SK-N-SH (cell line): ENCODE measurements around the gene CACNA2D3. TPM values are rescaled to one million over a fixed set of nuclear protein-coding genes. Genes with fewer than 3 reads are reported as not detected.
"Not testable (repeated sequence)": the region's sequence is repeated elsewhere in the genome, so short reads cannot be mapped to it uniquely, and the experiment has no call there.

ENCODE experiments used
- CTCF ChIA-PET: fragments of 300-600, 350-600 bp; formaldehyde crosslinking; extraction: SDS; loops from one replicate; lab custom pipeline; 2021; lab: Yijun Ruan, JAX
- POLR2A ChIA-PET: fragments of 350-600 bp; sonication (Branson Sonifier 250); formaldehyde crosslinking; extraction: SDS; loops from one replicate; lab custom pipeline; 2020; ENCODE audit warnings: antibody characterized with exemption, inconsistent platforms; lab: Yijun Ruan, JAX
- DNase-seq: peaks from one replicate; pipeline ENCODE4 v3.0.0; 2012
- H2AFZ ChIP-seq: fragments of 200-600 bp; sonication (generic); 2 replicates; pipeline ENCODE4 v1.8.1; 2016; ENCODE audit warnings: antibody characterized with exemption, mild to moderate bottlenecking, low read depth
- H3F3A ChIP-seq: fragments of 200-600 bp; sonication (generic); replicated peaks from 2 replicates; pipeline ENCODE3; 2016; ENCODE audit warnings: antibody characterized with exemption, mild to moderate bottlenecking; ENCODE audit not compliant: insufficient read depth
- H3K27ac ChIP-seq, 2 experiments: fragments of 200-500 bp in 1 of 2; fragments of 200-600 bp in 1 of 2; sonication (Bioruptor generic) in 1 of 2; sonication (generic), shearing (Covaris generic) in 1 of 2; 2 replicates each; pipeline versions ENCODE4 v1.5.1 to v1.6.1; 2014 to 2016; ENCODE audit warnings: low read depth in 2 of 2, inconsistent platforms in 1 of 2, low read length in 1 of 2, mild to moderate bottlenecking in 1 of 2, mixed read lengths in 1 of 2
- H3K27me3 ChIP-seq: fragments of 200-600 bp; sonication (generic), shearing (Covaris generic); 2 replicates; pipeline ENCODE4 v1.6.1; 2016; ENCODE audit warnings: mixed run types; ENCODE audit not compliant: insufficient read depth
- H3K36me3 ChIP-seq, 2 experiments: fragments of 200-500 bp in 1 of 2; fragments of 200-600 bp in 1 of 2; sonication (Bioruptor generic) in 1 of 2; sonication (generic) in 1 of 2; replicated peaks in 1 of 2; 2 replicates each; pipeline versions ENCODE3 to v1.5.1; 2014 to 2016; ENCODE audit warnings: low read length in 1 of 2, mild to moderate bottlenecking in 1 of 2; ENCODE audit not compliant: insufficient read depth in 2 of 2, control insufficient read depth in 1 of 2
- H3K4me1 ChIP-seq, 2 experiments: fragments of 200-500 bp in 1 of 2; fragments of 200-600 bp in 1 of 2; sonication (Bioruptor generic) in 1 of 2; sonication (generic), shearing (Covaris generic) in 1 of 2; 2 replicates each; pipeline versions ENCODE4 v1.5.1 to v1.6.1; 2014 to 2016; ENCODE audit warnings: low read depth in 1 of 2, low read length in 1 of 2, mixed run types in 1 of 2; ENCODE audit not compliant: insufficient read depth in 2 of 2, control insufficient read depth in 1 of 2
- H3K4me2 ChIP-seq: fragments of 200-600 bp; sonication (generic), shearing (Covaris generic); 2 replicates; pipeline ENCODE4 v1.6.1; 2017; ENCODE audit warnings: mixed run types
- H3K4me3 ChIP-seq, 2 experiments: fragments of 200-500 bp in 1 of 2; fragments of 200-600 bp in 1 of 2; sonication (Bioruptor generic) in 1 of 2; sonication (generic), shearing (Covaris generic) in 1 of 2; 2 replicates each; pipeline versions ENCODE4 v1.5.1 to v1.8.1; 2014 to 2016; ENCODE audit warnings: low read depth in 2 of 2, inconsistent platforms in 1 of 2, low read length in 1 of 2, mild to moderate bottlenecking in 1 of 2, mixed read lengths in 1 of 2, moderate library complexity in 1 of 2
- H3K79me2 ChIP-seq: fragments of 200-600 bp; sonication (generic); 2 replicates; pipeline ENCODE4 v1.8.1; 2017; ENCODE audit warnings: mild to moderate bottlenecking; ENCODE audit not compliant: insufficient read depth
- H3K9ac ChIP-seq: fragments of 200-600 bp; sonication (generic); 2 replicates; pipeline ENCODE4 v1.6.1; 2017; ENCODE audit warnings: mixed run types
- H3K9me2 ChIP-seq: fragments of 200-600 bp; sonication (generic); 2 replicates; pipeline ENCODE4 v1.6.1; 2017; ENCODE audit warnings: mixed run types
- H3K9me3 ChIP-seq: fragments of 200-600 bp; sonication (generic); 2 replicates; pipeline ENCODE4 v1.6.1; 2017; ENCODE audit warnings: mixed run types, mild to moderate bottlenecking, moderate library complexity
- H4K20me1 ChIP-seq: fragments of 200-600 bp; sonication (generic); 2 replicates; pipeline ENCODE4 v1.6.1; 2017; ENCODE audit warnings: mild to moderate bottlenecking, mixed run types; ENCODE audit not compliant: insufficient read depth
- FOSL2 ChIP-seq: IDR thresholded peaks from 2 replicates; pipeline ENCODE4 v1.4.0; 2012; ENCODE audit warnings: low read depth, mild to moderate bottlenecking, moderate library complexity, borderline replicate concordance
- FOXM1 ChIP-seq: IDR thresholded peaks from 2 replicates; pipeline ENCODE4 v1.4.0; 2012; ENCODE audit warnings: low read depth, mild to moderate bottlenecking
- RFX5 ChIP-seq: IDR thresholded peaks from 2 replicates; pipeline ENCODE4 v1.6.1; 2012; ENCODE audit warnings: mild to moderate bottlenecking, improper control_type of control experiment, low read length
- WGBS: methylation state at CpG from one replicate; pipeline ENCODE4 v1.1.6; 2017; ENCODE audit warnings: low lambda C conversion rate; 5-methylcytosine and 5-hydroxymethylcytosine counted together
- polyA plus RNA-seq, 3 experiments: library from polyadenylated mRNA; depleted of rRNA; stranded (reverse); fragments of >200 nt; gene quantifications; 2 replicates each; pipeline ENCODE4 v1.2.3, GENCODE V29; 2012
- TF ChIP-seq, protein P1 (sequence below): IDR thresholded peaks from 2 replicates; pipeline ENCODE4 v1.6.1; 2012; ENCODE audit warnings: mild to moderate bottlenecking, low read depth, low read length, moderate library complexity
- TF ChIP-seq, protein P2 (sequence below): fragments of 150-350 bp; IDR thresholded peaks from 2 replicates; pipeline ENCODE4 v1.6.1; 2017; ENCODE audit warnings: antibody characterized with exemption, low read length, low read depth, borderline replicate concordance
- TF ChIP-seq, protein P3 (sequence below): IDR thresholded peaks from 2 replicates; pipeline ENCODE4 v1.4.0; 2012; ENCODE audit warnings: low read depth, borderline replicate concordance
- TF ChIP-seq, protein P4 (sequence below): IDR thresholded peaks from 2 replicates; pipeline ENCODE4; 2012

Gene CACNA2D3
- polyA plus RNA-seq, 1 of the 3 experiments (the other 2 are of a cell fraction): 0.15 TPM

DNA sequence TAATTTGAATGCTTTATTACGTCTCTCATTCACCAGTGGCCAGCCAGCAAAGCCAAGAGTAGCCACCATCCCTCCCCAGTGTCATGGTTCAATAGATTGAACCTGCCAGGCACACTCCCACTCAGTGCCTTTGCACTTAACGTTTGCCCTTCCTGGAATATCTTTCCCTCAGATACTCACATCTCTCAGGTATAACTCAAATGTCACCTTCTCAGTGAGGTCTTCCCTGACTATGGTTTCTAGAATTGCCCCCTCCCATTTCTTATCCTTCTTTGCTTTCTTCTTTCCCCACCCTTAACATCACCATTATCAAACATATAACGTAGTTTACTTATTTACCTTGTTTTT lies 511.7 kb downstream of the CACNA2D3 start:
- Histone ChIP-seq H3K4me2 (no peak overlapping the region), H3K4me3 (no peak overlapping the region), H3K9me3 (no peaks in the 10 kb centered on the region), H3F3A (no peaks in the 10 kb centered on the region), H3K4me1 (no peaks in the 10 kb centered on the region), H3K9me2 (no peaks in the 10 kb centered on the region), H3K9ac (no peak overlapping the region), H3K27ac (no peak overlapping the region), H2AFZ (no peak overlapping the region), H3K27me3 (no peaks in the 10 kb centered on the region), H3K36me3 (no peaks in the 10 kb centered on the region)
- DNase-seq: no peak
- 23% methylated on average over 3 of the region's 3 CpGs for WGBS
- ChIA-PET CTCF (no interaction called here), POLR2A (no interaction called here)
- TF ChIP-seq, protein P1, sequence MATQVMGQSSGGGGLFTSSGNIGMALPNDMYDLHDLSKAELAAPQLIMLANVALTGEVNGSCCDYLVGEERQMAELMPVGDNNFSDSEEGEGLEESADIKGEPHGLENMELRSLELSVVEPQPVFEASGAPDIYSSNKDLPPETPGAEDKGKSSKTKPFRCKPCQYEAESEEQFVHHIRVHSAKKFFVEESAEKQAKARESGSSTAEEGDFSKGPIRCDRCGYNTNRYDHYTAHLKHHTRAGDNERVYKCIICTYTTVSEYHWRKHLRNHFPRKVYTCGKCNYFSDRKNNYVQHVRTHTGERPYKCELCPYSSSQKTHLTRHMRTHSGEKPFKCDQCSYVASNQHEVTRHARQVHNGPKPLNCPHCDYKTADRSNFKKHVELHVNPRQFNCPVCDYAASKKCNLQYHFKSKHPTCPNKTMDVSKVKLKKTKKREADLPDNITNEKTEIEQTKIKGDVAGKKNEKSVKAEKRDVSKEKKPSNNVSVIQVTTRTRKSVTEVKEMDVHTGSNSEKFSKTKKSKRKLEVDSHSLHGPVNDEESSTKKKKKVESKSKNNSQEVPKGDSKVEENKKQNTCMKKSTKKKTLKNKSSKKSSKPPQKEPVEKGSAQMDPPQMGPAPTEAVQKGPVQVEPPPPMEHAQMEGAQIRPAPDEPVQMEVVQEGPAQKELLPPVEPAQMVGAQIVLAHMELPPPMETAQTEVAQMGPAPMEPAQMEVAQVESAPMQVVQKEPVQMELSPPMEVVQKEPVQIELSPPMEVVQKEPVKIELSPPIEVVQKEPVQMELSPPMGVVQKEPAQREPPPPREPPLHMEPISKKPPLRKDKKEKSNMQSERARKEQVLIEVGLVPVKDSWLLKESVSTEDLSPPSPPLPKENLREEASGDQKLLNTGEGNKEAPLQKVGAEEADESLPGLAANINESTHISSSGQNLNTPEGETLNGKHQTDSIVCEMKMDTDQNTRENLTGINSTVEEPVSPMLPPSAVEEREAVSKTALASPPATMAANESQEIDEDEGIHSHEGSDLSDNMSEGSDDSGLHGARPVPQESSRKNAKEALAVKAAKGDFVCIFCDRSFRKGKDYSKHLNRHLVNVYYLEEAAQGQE: no peak
- TF ChIP-seq FOSL2: no peak
- TF ChIP-seq, all 33 proteins: peak for 0
- Histone ChIP-seq H4K20me1 (no peaks in the 10 kb centered on the region), H3K79me2 (no peaks in the 10 kb centered on the region)

DNA sequence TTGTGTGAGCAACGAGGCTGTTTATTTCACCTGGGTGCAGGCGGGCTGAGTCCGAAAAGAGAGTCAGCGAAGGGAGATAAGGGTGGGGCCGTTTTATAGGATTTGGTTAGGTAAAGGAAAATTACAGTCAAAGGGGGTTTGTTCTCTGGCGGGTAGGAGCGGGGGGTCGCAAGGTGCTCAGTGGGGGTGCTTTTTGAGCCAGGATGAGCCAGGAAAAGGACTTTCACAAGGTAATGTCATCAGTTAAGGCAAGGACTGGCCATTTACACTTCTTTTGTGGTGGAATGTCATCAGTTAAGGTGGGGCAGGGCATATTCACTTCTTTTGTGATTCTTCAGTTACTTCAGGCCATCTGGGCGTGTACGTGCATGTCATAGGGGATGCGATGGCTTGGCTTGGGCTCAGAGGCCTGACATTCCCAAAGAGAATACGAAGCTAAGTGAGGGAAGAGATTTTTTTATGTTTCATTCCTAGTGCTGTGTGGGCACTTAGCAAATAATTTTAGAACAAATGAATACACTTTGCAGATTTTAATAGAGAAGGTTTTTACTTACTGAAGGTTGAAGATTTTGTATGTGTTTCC lies 517.5 kb downstream of the CACNA2D3 start:
- H3K36me3 ChIP-seq, H4K20me1 ChIP-seq, H3K4me1 ChIP-seq, CTCF ChIA-PET, H3K27ac ChIP-seq, H3K4me2 ChIP-seq, POLR2A ChIA-PET, DNase-seq, H3K27me3 ChIP-seq, H3K9me3 ChIP-seq, H3K9me2 ChIP-seq, H2AFZ ChIP-seq, H3K79me2 ChIP-seq, H3K4me3 ChIP-seq, H3F3A ChIP-seq, H3K9ac ChIP-seq: not testable (repeated sequence)
- 53% methylated on average over 12 of the region's 12 CpGs for WGBS

DNA sequence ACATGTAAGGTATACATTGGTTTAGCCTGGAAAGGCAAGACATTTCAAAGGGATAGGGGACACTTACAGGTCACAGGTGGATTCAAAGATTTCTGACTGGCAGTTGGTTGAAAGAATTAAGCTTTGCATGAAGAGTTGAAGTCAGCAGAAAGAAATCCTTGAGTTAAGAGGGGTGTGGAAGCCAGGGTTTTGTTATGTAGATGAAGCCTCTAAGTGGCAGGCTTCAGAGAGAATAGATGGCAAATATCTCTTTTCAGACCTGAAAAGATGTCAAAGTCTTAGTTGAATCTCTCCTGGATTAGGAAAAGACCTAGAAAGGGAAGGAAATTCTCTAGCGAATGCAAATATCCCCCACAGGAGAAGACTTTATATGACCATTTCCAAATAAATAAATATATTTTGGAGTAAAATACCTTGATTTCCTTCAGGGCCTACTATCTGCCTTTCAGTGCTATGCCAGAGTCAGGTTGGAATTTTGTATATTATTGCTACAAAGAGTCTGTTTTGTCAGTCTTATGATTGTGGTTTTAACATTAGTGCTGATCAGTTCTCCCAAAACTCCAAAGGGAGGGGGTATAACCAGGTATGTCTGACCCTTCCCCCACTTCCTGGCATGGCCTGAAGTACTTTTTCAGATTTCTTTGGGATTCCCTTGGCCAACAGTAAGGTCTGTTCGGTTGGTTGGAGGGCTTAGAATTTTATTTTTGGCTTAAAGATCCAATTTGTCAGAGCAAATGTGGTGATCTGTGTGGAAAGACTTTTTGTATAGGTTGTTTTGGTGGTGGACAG lies 519.1 kb downstream of the CACNA2D3 start:
- Histone ChIP-seq H3K36me3 (no peaks in the 10 kb centered on the region), H3K4me2 (no peak overlapping the region), H4K20me1 (no peaks in the 10 kb centered on the region), H3K4me1 (no peaks in the 10 kb centered on the region), H3K4me3 (no peak overlapping the region), H3F3A (no peaks in the 10 kb centered on the region), H3K27me3 (no peaks in the 10 kb centered on the region), H3K27ac (no peak overlapping the region), H3K79me2 (no peaks in the 10 kb centered on the region), H2AFZ (no peak overlapping the region), H3K9me2 (no peaks in the 10 kb centered on the region), H3K9ac (no peak overlapping the region), H3K9me3 (no peaks in the 10 kb centered on the region)
- ChIA-PET POLR2A (no interaction called here), CTCF (no interaction called here)
- DNase-seq: no peak
- WGBS: 36% methylated on average over 2 of the region's 2 CpGs
- TF ChIP-seq, protein P2, sequence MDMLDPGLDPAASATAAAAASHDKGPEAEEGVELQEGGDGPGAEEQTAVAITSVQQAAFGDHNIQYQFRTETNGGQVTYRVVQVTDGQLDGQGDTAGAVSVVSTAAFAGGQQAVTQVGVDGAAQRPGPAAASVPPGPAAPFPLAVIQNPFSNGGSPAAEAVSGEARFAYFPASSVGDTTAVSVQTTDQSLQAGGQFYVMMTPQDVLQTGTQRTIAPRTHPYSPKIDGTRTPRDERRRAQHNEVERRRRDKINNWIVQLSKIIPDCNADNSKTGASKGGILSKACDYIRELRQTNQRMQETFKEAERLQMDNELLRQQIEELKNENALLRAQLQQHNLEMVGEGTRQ: no peak
- TF ChIP-seq RFX5 (no peak), FOSL2 (no peak), FOXM1 (no peak)
- TF ChIP-seq, protein P3, sequence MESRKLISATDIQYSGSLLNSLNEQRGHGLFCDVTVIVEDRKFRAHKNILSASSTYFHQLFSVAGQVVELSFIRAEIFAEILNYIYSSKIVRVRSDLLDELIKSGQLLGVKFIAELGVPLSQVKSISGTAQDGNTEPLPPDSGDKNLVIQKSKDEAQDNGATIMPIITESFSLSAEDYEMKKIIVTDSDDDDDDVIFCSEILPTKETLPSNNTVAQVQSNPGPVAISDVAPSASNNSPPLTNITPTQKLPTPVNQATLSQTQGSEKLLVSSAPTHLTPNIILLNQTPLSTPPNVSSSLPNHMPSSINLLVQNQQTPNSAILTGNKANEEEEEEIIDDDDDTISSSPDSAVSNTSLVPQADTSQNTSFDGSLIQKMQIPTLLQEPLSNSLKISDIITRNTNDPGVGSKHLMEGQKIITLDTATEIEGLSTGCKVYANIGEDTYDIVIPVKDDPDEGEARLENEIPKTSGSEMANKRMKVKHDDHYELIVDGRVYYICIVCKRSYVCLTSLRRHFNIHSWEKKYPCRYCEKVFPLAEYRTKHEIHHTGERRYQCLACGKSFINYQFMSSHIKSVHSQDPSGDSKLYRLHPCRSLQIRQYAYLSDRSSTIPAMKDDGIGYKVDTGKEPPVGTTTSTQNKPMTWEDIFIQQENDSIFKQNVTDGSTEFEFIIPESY: no peak
- TF ChIP-seq, protein P4, sequence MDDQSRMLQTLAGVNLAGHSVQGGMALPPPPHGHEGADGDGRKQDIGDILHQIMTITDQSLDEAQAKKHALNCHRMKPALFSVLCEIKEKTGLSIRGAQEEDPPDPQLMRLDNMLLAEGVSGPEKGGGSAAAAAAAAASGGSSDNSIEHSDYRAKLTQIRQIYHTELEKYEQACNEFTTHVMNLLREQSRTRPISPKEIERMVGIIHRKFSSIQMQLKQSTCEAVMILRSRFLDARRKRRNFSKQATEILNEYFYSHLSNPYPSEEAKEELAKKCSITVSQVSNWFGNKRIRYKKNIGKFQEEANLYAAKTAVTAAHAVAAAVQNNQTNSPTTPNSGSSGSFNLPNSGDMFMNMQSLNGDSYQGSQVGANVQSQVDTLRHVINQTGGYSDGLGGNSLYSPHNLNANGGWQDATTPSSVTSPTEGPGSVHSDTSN: no peak
